Activated CD4-positive, alpha-beta T cell treated with anti-CD3 and anti-CD28 coated beads, Interleukin-2, Interleukin-6, amounts not matched to agents 100 ng/mL and 50 ng/mL, durations not matched to agents 16 hours and 8 hours (primary cell): Measurements from ENCODE around the gene USP33.
"Not testable (repeated sequence)": the region's sequence is repeated elsewhere in the genome, so short reads cannot be mapped to it uniquely, and the experiment has no call there.

Experiments
- DNase-seq: peaks from one replicate; pipeline ENCODE4 v3.0.0-alpha.2; 2020

USP33 gene

GRCh38 chr1:77670330-77670729 lies 89.3 kb downstream of the USP33 start:
- DNase-seq, result no peak

- DNase-seq, result peak; percentile 14
Observed at GRCh38 chr1:77668924-77669449, 90.7 kb downstream of the USP33 start.

GRCh38 chr1:77664939-77665516 lies 94.6 kb downstream of the USP33 start:
- DNase-seq, result no peak

GRCh38 chr1:77661696-77662095 lies 98.0 kb downstream of the USP33 start:
- DNase-seq, result no peak

GRCh38 chr1:77659879-77660593 lies 99.6 kb downstream of the USP33 start:
- no peak for DNase-seq

- DNase-seq, result no peak
Observed at GRCh38 chr1:77658271-77658670, 101.4 kb downstream of the USP33 start.

- no peak for DNase-seq
Observed at GRCh38 chr1:77655431-77655974, 104.1 kb downstream of the USP33 start.

GRCh38 chr1:77652970-77653516 lies 106.6 kb downstream of the USP33 start:
- no peak for DNase-seq

- DNase-seq, result no peak
Observed at GRCh38 chr1:77652268-77652667, 107.4 kb downstream of the USP33 start.

- DNase-seq, result no peak
Observed at GRCh38 chr1:77649127-77649526, 110.5 kb downstream of the USP33 start.

- not testable (repeated sequence) for DNase-seq
Observed at GRCh38 chr1:77646224-77646623, 113.4 kb downstream of the USP33 start.
